Lower leg skin (tissue), 4 donors: ENCODE results near the gene GIT1. TPM values are rescaled to one million over a fixed set of nuclear protein-coding genes. Genes with fewer than 3 reads are reported as not detected.

ENCODE experiments used
- DNase-seq, 2 donors: peaks; one replicate each; pipeline ENCODE4 v3.0.0-alpha.2; 2019; ENCODE audit warnings: low spot score in 2 of 2
- H3K4me3 ChIP-seq: fragments of 200-600 bp; sonication (generic); 2 replicates; pipeline ENCODE4 v1.5.1; 2017; ENCODE audit warnings: mild to moderate bottlenecking, low read depth; ENCODE audit not compliant: poor library complexity, severe bottlenecking
- POLR2A ChIP-seq, 2 donors: fragments of 450-650 bp; IDR thresholded peaks; one replicate each; pipeline ENCODE4 v1.6.1; 2016 to 2017; ENCODE audit warnings: antibody characterized with exemption in 2 of 2, mild to moderate bottlenecking in 1 of 2, moderate library complexity in 1 of 2
- WGBS, 2 donors: methylation state at CpG; one replicate each; pipeline ENCODE4 v1.1.5; 2018; 5-methylcytosine and 5-hydroxymethylcytosine counted together
- intact Hi-C: fragments of 100-400 bp; cut with DNase I; formaldehyde crosslinking; loops from one replicate; pipeline ENCODE4 v1.15.0; 2023; ENCODE audit warnings: low total_unique reads
- total RNA-seq, 4 donors: library from RNA; depleted of rRNA; stranded (reverse); fragments of >200 nt; gene quantifications; one replicate each; pipeline ENCODE4 v1.1.0, GENCODE V29; 2016
- TF ChIP-seq, protein P1 (sequence below), 3 donors: fragments of 450-650 bp; IDR thresholded peaks; one replicate each; pipeline ENCODE4 v1.5.1; 2016; ENCODE audit warnings: antibody characterized with exemption in 3 of 3, mild to moderate bottlenecking in 3 of 3, moderate library complexity in 2 of 3

The GIT1 gene
- total RNA-seq, 4 donors from 2014 or later: 44.0 to 67.1 (median 51.3) TPM

DNA sequence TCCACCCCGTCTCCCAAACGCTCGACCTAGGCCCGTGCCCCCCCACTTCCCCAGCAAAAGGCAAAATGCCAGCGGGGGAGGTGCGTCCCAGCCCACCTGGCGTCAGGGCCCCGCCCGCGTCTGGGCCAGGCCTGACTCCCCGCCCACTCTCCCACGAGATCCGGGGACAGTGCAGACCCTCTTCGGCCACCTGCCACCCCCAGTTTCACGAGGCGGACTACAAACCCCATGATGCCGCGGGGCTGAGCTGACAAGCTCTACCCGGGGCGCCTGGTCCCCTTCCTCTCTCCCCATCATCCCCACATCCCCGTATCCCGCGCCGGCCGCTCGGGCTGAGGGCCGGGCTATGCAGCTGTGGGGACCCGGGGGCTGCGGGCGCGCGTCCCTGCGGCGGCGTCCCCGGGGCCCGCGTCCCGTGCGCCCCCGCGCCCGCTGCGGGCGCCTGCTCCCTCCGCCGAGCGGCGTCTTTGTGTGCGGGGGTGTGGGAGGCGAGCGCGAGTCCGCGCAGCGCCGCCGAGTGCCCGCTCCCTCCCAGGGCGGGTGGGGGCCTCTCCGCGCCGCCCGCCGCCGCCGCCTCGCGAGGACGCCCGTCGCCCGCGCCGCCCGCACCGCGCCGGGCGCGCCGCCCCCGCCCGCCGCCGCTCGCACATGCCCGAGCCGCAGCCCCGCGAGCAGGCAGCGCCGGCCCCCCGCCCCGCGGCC is 3.6 kb upstream of the GIT1 start, which contains the start of gene ANKRD13B:
TSS of gene ANKRD13B (plus strand) at position 283 of the 702 bp plus-strand sequence. CDS start 490 bp downstream, outside the sequence.
- peak; percentile 27 to 92 for DNase-seq
- H3K4me3 ChIP-seq: peak within 1 kb of the TSS; percentile 51
- TF ChIP-seq POLR2A (IDR thresholded peaks at IDR 0.05): no peak
- TF ChIP-seq, protein P1, sequence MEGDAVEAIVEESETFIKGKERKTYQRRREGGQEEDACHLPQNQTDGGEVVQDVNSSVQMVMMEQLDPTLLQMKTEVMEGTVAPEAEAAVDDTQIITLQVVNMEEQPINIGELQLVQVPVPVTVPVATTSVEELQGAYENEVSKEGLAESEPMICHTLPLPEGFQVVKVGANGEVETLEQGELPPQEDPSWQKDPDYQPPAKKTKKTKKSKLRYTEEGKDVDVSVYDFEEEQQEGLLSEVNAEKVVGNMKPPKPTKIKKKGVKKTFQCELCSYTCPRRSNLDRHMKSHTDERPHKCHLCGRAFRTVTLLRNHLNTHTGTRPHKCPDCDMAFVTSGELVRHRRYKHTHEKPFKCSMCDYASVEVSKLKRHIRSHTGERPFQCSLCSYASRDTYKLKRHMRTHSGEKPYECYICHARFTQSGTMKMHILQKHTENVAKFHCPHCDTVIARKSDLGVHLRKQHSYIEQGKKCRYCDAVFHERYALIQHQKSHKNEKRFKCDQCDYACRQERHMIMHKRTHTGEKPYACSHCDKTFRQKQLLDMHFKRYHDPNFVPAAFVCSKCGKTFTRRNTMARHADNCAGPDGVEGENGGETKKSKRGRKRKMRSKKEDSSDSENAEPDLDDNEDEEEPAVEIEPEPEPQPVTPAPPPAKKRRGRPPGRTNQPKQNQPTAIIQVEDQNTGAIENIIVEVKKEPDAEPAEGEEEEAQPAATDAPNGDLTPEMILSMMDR (IDR thresholded peaks at IDR 0.05): no peak
- intact Hi-C loops: no loop called here
- 0% methylated on average over 32 to 37 of the region's 96 CpGs for WGBS, 2 donors

DNA sequence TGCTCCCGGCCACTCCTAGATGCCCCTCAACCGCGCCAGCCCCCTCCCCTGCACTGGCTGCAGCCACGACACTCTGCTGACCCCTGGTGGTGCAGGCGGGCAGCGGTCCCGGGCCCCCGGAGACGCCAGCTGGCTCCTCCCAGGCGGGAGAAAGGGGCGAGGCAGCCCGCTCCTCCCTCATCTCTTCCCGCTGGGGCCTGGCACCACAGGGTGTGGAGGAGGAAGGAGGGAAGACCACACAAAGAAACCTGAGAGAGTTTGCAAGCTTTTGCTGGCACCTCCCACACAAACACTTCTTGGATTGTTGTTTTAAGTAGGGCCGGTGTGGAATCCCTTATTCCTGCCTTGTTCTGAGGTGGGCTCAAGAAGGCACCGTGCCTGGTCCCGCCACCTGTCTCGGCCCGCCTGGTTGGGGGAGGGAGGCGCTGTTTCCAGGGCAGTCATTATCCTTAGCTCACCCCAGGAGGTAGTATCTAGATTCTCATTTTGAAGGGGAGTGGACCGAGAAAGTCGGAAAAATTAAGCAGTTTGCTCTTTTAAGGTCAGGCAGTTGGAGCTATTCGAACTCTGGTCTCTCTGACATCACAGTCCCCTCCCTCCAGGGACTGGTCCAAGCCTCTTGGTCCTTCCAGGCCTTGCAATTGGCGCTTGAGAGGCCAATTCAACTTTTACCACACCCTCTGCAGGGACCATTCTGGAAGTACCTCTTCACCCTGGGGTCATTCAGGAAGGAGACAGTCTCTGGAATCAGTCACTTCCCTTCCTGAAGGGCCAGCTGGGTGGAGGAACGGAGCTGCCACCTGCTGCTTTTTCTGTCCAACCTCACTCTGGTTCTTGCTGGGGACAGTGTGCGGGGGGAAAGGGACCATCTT is 2.5 kb upstream of the GIT1 start:
- 4 to 9% methylated on average over 25 of the region's 25 CpGs for WGBS, 2 donors

DNA sequence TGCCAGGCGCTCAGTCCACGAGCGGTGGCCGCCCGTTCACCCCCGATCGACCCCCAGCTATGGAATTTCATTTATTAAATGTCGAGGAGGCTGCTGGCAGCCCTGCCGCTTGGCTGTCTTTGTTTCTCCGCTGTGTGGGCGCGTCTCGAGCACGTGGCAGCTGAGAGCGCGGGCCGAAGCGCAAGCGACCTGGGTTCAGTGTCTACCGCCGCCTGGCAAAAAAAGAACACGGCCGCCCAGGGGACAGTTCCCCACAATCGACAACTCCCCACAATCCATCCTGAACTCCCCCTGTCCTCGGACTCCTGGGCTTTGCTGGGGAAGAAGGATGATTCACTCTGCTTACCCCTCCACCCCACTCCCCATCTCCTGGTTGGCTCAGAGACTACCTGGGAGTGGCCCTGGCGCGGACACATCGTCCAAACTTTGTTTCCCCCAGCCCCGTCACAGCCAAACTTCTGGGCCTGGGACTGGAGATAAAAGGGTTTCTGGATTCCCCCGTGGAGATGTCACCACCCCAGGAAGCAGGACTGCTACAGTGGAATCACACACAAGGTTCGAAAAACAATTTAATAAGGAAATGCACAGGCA is 1.8 kb upstream of the GIT1 start:
- peak; percentile 46 to 93 for DNase-seq
- TF ChIP-seq, protein P1 (IDR thresholded peaks at IDR 0.05): no peak
- TF ChIP-seq POLR2A (IDR thresholded peaks at IDR 0.05): no peak
- intact Hi-C loops: no loop called here
- no peak overlapping the region for H3K4me3 ChIP-seq
- 1 to 6% methylated on average over 31 of the region's 31 CpGs for WGBS, 2 donors

More for the DNA sequence above, 2.5 kb upstream of the GIT1 start:
- DNase-seq: peak; percentile 81 to 97
- H3K4me3 ChIP-seq: no peak overlapping the region
- intact Hi-C loops: no loop called here
- TF ChIP-seq, protein P1 (IDR thresholded peaks at IDR 0.05): peak in 1 of 3 donors; percentile 54
- no peak for TF ChIP-seq POLR2A (IDR thresholded peaks at IDR 0.05)

DNA sequence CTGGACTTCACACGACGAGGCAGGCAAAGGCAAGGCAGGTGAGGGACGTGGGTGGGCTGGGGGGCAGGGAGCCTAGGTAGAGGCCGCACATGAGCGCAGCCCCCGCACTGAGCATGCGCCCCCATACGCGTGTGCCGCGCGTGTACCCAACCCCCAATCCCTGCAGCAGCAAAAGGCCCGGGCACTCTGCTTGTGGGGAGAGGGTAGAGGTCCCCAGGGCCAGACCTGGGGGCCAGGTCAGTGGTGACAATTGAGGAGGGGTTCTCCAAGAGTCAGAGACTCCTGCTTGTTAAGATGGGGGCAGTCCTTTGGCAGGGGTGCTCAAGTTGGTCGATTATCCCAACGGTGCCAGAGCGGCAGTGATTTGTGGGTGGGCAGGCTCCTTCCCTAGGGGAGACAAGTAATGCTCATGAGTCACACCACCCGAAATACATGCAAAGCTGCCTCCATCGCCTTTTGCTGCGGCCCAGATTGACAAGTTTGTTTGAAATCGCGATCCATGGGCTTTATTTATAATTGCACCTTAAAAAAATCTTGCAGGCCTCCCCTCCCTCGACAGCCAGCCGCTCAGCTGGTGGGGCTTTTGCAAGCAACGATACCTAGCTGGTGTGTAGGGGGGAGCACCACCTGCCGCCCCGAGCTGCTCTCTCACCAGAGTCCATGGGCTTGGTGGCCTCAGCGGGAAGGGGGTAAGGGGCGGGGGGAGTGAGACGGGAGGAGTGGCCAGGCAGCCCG is 1.1 kb upstream of the GIT1 start:
- DNase-seq: peak in 1 of 2 donors; percentile 17
- TF ChIP-seq, protein P1 (IDR thresholded peaks at IDR 0.05): no peak
- no peak for TF ChIP-seq POLR2A (IDR thresholded peaks at IDR 0.05)
- intact Hi-C loops: no loop called here
- WGBS, 2 donors: 21 to 27% methylated on average over 24 to 29 of the region's 30 CpGs
- no peak overlapping the region for H3K4me3 ChIP-seq
